UCSD-AML1 (cell line): ENCODE data around the gene VPS37C.
A peak's percentile ranks its signal among the peaks of the same experiment; 100 is the strongest.

Experiments
- DNase-seq: peaks from one replicate; lab custom pipeline; 2025; ENCODE audit not compliant: unreplicated experiment; lab: John Stamatoyannopoulos, UW

Gene VPS37C

DNA sequence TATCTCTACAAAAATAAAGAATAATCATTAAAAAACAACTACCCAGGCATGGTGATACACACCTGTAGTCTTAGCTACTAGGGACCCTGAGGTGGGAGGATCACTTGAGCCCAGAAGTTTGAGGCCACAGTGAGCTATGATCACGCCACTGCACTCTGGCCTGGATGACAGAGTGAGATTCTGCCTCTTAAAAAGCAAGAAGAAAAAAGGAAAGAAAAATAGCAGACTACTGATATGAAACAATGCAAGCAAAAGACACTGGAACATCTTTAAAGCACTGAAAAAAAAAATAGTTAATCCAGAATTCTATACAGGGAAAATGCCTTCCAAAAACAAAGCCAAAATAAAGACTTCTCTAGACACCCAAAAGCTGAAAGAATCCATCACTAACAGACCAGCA is 5.9 kb downstream of the VPS37C start:
- DNase-seq, result no peak

DNA sequence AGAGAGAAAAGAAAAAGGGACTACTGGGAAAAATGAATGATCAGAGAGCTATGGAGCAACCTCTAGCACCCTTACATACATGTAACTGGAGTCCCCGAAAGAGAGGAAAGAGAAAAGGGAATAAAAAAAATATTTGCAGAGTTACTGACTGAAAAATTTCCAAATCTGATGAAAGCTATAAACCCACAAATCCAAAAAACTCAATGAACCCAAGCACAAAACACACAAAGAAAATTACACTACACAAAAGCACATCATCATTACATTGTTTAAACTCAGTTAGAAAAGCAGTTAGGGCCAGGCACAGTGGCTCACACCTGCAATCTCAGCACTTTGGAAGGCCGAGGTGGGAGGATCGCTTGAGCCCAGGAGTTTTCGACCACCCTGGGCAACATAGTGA is 6.7 kb downstream of the VPS37C start:
- DNase-seq, result no peak

DNA sequence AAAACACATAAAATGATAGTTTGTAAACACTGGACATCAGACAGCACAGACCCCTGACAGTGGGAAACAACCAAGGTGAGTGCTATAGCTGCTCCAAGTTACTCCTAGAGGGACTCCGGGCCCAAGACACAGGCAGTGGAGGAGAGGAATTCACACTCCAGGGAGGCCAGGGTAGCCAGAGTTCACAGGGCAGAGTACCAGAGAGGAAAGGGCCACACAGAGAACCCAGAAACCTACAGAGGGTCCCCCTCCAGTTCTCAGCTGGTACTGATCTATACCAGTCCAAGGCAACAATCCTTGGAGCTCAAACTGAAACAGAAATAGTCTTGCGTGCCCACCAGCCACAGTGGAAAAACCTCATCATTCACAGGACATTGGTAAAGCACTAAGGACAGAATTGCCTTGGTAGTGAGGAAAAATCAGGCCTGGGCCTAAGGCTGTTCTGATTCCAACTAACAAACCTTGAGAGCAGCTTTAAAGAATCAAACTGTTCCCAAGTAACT is 7.6 kb downstream of the VPS37C start:
- no peak for DNase-seq

DNA sequence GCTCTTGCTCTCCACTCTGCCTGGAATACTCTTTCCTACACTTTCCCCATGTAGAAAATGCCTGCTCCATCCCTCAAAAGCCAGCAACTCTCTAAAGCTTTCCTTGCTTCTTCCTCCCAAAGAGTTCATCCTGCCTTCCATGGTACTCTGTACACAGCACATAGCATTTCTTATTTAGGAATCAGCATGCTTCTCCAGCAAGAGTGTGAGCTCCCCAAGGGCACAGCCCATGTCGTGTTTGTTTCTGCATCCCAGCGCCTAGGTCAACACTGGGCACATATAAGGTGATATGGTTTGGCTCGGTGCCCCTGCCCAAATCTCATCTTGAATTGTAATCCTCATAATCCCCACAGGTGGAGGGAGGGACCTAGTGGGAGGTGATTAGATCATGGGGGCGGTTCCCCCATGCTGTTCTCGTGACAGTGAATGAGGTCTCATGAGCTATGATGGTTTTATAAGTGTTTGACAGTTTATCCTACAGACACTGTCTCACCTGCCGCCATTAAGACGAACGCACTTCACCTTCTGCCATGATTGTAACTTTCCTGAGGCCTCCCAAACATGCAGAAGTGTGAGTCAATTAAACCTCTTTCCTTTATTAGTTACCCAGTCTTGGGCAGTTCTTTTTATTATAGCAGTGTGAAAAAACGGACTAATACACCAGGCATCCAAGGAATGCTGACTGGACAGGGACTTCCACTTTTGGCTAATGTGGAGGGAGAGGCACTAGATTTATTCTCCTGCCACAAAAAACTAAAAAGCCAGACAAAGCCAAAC is 8.2 kb downstream of the VPS37C start:
- no peak for DNase-seq

DNA sequence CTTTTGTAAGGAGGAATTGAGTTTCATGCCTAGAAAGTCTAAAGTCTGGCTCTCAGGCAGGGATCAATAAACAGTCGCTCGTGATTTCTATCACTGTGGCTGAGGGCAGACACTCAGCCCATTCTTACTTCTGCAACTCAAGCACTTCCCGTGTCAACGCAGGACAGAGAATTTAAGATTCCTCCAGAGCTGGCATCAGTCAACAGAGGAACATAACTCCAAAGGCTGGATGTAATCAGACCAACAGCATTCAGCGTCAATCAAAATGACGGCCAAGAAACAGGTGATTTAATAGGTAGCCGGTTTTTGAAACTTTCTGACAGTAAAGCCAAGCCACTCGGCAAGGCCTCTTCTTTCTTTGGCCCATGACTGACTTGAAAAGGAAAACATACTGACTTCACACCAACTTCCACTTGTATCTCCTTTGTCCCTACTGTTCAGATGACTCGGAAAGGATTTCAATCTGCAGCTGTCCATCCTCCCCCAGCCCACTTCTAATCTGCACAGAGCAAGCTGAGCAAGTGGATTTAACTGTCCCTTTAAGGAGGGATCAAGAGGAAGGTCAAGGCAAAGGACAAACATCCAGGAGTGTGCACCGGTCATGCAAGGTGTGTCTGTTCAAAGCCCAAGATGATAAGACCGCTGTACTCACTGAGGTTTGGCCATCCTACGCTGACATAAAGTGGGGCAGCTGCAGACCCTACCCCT is 9.5 kb downstream of the VPS37C start:
- no peak for DNase-seq

DNA sequence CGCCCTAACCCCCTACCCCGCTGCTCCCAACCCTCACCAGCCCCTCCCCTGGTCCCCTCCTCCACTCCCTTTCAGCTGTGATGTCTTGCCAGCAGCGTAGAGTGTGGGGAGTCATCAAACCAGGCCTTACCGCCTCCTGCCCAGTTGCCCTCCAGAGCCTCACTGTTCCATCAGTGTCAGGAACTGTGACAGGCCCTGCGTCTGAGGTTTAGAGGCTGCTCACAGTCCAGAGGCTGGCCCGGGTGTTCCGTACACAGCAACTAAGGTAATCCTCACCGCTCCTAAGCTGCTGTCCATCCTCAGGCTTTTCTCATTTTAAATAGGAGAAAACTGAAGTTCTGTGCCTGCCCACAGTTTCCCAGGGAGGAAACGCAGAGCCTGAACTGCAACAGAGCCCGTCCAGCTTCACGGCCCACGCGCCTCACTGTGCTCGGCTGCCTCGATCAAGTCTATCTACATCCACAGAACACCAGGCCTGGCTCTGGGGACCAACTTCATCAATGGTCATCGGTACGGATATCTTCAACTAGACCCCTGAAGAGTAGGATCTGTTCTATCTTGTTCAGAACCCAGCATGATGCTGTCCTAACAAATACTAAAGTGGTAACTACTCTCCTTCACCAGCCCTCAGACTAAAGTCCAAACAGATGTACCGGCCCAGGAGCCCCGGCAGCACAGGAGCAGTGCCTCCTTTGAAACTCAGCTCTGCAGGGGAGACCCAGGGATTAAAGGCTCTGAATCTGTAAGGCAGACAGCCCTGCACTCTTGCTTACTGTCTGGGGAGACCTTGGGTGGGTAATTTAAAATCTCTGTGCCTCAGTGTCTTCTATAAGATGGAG is 10.3 kb downstream of the VPS37C start:
- no peak for DNase-seq

DNA sequence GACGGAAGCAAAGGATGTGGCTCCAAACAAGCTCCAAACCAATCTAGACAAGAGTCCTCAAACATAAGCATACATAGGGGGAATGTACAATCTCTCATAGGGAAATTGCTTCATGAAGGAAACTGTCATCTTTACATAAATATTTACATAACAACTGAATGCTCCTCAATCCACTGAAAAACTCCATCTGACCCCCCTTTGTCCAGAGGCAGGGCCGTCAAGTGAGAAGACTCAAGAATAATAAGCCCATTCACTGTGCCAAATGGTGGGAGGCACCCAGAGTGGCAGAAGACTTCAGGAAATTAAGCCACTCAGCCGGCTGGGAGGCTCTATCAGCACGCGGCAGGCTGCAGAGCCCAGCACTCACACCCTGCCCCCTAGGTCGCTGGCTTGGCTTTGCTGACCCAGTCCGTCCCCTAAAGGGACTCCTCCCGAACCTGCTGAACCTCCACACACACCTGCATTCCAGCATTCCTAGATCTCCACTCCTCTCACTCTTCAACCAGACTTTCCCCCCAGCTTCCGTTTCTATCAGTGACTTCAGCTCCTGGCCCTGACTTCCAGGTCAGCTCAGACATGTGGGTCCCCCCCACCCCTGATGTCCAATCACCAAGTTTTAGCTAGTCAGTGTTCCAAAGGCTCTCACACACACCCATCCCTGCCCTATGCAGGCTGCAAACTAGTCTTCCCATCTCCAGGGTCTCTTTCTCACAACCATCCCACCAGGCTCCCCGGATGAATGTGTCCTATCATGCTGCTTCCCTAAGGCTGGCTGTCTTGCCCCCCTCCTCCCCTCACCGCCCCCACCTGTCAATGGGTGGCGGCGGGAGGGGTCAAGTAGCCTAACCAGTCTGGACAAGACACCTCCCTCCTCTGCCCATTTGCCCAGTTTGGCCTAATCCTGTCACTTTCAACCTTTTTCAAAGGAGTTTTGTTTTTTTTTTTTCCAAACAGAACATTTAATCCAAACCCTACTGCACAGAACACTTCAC is 11.3 kb downstream of the VPS37C start:
- peak; percentile 46 for DNase-seq

DNA sequence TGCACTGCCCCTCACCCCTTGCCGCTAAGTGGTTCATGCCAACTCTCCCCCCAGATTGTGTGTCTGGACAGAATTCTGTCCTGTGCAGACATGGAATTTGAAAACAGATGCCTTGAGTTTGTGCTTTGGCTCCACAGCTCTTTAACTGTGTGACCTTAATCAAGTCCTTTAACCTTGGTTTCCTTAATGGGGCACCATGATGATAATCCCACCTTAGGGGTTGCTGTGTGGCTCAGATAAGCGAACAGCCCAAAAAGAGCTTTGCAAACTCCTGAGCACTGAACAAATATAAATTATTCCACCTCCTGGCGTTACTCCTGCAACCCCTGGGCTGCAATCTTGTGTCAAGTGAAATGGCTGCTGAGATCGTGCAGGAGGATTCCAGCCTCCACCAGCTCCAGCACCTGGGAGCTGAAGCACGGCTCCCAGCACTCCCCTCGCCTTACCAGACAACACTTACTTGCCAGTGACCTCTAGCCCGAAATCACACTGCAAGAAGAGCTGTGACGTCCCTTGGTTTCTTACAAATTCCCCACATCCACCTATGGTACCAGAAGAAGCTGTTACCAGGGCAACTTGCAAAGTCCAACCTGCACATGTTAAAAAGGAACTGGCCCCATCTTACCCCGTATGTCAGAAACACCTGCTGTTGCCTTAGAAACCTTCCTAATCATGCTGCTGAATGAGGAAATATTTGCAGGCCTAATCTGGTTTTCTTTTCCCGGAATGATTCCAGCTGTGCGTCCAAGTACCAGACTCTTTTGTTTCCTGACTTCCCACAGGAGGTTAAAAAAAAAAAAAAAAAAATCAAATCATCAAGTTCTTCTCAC is 13.2 kb downstream of the VPS37C start:
- no peak for DNase-seq

DNA sequence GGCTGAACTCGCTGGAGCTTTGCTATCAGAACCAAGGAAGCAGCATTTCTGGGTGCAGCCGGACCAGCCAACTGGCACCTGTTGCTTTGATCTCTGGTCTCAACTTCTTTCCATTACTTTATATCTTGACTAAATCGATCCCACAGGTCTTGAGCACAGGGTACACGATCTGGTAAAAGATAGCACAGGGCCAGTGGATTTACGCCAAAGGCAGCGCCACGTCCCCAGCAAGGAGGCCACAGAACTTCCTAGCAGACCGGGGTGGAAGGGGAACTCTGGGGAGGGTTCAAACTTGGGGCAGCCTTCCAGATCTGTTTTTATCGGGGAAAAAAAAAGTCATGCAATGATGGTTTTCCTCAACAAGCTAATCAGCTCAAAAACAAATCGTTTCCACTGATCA is 14.0 kb downstream of the VPS37C start:
- DNase-seq, result no peak

DNA sequence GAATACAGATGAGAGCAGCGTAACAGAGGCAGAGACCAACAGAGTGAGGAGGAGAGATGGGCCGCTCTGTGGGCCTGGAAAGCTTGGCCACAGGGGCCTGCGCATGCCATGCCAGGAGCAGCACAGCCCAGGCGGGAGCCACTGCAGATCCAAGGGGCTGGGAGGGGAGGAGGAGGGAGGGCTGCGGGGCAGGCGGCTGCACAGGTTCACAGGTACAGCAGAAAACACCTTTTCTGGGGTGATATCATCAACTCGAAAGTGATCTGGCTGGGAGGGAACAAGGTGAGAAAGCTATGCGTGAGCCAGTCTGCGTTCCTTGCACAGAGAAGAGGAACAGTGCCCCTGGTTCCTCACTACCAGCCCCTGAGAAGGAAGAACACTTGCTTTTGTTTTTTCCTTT is 14.8 kb downstream of the VPS37C start:
- no peak for DNase-seq

DNA sequence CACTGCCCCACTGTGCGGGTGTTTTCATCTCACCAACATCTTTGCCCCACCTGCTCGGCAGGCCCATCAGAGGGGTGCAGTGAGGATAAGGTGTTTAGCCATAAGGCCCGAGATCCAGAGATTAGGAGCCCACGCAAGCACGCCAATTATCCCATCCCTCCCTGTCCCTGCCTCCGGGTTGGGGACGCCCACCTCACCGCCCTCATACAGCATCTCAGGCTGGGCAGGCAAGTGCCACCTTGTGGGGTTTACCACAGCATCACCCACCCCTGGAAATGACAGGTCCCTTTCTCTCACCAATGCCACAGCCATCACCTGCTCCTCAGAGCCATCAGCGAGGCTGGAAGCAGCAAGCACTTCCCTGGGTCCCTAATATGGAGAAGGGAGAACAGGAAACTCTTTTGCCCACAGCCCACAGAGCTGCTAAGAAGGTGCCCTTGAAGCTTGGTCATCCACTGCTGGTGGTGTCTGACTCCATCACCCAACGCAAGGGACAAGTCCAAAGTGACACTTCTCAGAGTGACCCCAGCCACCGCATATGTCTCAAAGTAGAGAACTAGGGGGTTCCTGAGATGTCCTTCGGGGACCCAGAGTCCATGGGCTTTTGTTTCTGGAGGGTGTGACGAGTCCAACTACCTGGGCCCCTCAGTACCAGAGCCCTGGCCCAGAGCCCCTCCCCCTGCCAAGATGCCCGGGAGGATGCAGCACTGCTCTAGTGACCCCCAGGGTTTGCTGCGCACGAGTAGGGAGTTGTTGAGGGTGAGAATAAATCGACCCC is 15.8 kb downstream of the VPS37C start:
- no peak for DNase-seq

DNA sequence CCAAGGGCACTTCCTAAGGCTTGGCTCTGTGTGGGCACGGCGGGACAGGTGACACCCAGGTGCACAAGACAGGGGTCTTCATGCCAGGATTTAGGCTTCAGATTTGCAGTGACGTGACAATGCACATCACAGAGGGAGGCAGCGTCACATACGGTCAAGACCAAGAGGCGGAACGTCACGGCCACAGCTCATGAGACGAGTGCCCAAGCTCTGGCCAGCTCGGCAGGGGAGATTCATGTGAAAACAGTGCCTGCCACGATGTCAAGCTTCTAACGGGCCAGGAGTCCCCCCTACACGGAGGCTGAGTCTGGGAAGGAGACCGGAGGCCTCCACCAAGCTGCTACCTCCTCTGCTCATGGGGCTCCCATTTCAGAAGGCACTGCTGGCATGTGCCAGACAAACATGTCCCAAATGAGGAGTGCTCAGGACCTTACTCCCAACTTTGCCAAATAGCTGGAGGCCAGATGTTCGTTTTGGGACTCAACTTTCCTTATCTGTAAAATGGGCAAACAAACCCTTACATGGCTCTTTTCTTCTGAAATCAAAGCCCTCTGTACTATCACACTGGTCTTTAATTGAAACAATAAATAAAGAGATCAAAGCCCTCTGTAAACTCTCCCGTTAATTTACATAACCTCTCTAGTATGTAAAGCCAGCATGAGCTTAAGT is 16.6 kb downstream of the VPS37C start:
- no peak for DNase-seq

DNA sequence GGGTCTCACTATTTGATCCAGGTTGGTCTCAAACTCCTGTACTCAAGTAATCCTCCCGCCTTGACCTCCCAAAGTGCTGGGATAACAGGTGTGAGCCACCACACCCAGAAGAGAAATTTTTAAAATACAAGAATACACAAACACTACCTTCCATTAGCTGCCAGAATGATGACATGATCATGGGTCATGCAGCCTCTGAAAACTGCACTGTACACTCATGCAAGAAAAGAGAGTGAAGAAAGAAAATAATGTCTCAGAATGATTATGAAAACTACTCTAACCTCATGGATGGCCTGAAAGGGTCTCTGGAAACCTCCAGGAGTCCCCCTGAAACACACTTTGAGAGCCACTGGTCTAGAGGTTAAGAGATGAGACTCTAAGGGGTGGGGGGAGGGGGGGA is 18.8 kb downstream of the VPS37C start:
- no peak for DNase-seq

DNA sequence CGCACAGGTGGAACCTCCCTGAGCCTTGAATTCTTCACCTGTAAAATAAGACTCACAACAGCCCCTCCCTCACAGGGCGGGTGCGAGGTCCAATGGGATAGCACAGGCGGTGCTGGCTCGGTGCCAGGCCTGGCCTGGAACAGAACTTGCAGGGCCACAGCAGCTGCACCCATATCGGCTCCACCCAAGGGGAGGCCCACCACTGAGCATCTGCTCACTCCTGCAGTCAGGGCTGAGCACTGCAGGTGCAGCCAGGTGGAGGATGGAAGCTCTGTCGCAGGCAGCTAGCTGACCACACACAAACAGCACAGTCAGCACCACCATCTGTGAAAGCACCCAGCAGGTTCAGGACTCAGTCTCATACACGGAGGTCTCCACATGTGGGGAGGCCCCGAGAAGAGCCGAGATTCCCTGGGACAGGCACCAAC is 19.6 kb downstream of the VPS37C start:
- no peak for DNase-seq

DNA sequence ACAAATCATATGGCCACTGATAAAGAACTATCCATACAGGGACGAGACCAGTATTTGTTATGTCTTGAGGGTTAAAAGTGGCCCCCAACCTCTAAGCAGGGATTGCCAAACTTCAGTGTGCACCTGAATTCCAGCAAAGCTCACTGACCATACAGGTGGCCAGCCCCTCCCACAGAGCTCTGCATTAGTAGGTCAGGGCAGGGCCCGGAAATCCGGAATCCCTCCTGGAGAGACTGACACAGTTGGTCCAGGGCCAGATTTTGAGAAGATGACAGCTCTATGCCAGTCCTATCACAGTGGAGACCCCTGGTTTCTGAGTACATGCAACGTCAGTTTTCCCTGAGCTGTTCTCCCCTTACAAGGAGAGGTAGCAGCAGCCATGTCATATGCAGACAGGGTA is 20.8 kb downstream of the VPS37C start:
- DNase-seq, result no peak

DNA sequence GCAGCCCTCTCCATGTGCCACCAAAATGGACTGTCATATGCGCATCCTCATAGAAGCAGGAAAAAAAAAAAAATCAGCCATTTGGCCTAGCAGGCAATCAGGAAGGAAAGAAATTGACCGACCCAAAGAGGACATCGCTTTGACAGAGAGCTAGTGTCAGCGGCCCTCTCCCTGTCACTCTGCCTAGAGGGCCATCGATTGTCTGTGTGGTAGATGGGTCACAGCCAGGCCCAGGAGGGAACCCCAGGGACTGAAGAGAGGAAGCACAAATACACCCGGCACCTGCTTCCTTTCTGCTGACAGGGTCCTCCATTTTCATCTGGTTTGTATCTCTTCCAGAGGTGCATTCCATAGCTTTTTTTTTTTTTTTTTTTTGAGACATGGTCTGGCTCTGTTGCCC is 21.8 kb downstream of the VPS37C start:
- no peak for DNase-seq

DNA sequence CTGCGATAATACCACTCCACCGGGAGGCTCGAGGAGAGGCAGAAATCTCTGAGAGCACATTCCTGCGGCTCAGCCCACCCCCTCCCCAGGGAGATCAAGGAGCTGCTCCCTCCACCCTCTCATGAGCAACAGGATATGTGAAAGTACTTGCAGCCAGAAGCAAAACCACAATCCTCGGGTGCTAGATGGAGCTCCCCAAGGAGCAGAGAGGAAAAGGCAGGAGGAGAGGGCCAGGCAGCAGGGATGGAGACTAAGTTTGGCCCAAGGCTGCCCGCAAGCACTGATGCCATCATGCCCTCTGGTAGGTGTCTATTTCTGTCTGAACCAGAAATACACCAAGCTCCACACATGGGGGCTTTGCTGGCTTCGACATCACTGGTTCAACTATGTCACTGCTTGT is 22.3 kb downstream of the VPS37C start:
- peak; percentile 42 for DNase-seq

DNA sequence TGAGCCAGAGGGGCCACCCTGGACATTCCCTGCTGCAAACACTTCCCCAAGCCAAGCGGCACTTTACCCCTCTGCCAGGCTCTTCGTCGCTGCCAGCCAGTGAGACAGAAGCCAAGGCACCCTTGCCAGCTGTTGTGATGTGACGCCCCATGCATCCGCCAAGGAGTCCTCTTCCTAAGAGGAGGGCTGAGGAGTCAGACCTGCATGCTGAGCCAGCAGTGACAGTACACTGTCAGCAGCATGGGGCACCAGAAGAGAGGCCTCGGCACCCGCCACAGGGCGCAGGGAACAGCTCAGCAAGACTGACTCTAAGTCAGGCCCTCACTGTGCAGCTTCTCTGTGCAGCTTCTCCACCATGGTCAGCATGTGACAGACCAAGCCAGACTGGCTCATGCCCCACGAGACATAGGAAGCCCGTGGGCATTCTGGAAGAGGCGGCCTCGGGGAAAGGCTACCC is 26.4 kb downstream of the VPS37C start:
- no peak for DNase-seq
